Measurements from ENCODE around the gene TERT.
"Not testable (repeated sequence)": the region's sequence is repeated elsewhere in the genome, so short reads cannot be mapped to it uniquely, and the experiment has no call there.

The TERT gene

DNA sequence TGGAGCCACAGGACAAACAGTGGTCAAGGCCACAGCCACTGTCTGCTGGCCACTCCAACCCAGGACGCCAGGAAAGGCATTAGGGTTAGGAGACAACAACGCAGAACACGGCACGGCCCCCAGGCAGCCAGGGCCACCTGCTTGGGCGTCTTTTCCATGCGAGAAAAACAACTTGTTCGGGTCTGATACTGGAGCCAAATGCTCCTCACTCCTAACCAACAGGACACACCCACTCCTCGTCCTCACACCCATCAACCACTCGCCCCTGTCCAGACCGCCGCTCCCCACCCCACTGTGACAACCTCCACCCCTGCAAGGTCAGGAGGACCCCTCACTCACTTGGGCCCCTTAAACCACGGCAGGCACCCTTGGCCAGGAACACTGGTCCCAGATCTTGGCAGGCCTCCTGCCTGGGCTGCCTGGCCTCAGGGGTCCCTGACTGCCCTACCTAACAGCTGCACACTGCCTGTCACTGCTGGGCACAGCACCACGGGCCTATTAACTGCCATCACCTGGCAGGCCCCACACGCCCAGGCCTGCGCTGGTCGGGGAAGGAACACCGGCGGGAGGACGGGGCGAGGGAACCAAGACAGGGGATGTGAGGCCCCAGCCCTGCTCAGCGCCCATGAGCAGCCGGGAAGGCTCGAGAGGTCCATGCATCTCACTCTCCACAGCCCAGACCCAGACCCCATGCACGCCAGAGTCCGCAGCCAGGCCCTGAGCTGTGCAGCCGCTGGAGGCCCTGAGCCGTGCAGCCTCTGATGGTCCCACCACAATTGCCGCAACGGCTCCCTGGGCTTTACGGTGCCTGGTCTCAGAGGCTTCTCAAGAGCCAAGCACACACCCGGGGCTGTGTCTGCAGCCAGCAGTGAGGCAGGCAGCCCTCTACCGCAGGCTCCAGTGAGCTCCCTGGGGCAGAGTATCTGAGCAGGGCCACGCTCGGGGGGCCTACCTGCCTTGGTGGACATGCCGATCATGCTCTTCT is 36.3 kb upstream of the TERT start:
- no peak for DNase-seq (ENCODE audit: low spot score)

DNA sequence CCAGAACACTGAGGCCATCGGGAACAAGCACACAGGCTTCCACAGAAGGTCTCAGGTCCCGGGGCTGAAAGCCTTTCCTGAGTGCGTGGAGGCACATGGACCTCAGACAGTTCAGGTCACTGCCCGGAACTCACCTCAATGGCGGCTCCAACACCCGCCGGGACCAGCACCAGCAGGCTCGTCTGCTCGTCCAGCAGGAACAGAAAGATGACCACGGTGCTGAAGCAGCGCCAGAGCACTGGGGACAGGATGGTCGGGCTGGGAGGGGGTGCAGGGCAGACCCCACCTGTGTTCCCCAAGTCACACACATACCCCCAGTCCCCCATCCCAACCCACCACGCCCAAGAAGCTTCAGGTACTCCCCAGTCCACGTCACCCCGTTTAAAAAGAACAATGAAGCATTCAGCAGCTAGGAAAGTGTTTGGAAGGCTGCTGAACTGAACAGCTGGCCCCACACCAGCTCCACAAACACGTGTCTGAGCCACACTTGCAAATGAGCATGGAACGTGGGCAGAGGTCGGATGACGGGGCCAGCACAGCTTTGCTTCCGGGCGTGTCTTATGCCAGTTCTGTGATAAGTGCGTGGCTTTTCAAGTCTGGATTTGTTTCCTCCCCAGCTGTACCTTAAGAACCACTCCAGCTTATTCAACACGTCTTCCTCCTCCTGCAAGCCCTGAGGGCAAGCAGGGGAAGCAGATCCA is 35.4 kb upstream of the TERT start:
- DNase-seq (ENCODE audit: low spot score): no peak

DNA sequence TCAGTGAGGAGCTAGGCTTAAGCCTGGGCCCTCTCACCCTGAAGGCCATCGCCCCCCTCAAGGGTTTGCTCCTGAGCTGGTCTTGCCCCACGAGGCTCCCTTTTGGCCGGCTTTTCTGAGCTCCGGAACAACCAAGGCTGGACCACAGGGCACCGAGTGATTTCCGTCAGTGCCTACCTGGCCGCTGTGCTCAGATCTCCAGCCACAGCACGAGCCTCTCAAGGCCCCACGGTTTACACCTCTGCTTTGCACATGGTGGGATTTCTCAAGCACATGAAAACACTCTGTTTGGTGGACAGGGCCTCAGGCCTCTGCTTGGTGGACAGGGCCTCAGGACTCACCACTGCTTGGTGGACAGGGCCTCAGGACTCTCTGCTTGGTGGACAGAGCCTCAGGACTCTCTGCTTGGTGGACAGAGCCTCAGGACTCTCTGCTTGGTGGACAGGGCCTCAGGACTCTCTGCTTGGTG is 34.3 kb upstream of the TERT start:
- no peak for DNase-seq (ENCODE audit: low spot score)

DNA sequence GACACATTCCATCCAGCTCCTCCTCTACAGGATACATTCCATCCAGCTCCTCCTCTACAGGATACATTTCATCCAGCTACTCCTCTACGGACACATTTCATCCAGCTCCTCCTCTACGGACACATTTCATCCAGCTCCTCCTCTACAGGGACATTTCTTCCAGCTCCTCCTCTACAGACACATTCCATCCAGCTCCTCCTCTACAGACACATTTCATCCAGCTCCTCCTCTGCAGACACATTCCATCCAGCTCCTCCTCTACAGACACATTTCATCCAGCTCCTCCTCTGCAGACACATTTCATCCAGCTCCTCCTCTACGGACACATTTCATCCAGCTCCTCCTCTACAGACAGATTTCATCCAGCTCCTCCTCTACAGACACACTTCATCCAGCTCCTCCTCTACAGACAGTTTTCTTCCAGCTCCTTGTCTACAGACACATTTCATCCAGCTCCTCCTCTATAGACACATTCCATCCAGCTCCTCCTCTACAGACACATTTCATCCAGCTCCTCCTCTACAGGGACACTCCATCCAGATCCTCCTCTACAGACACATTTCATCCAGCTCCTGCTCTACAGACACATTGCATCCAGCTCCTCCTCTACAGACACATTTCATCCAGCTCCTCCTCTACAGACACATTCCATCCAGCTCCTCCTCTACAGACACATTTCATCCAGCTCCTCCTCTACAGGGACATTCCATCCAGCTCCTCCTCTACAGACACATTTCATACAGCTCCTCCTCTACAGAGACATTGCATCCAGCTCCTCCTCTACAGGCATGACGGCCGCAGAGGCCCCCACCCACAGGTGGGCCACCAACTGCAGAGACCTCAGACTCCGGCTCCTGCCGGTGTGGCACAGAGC is 33.6 kb upstream of the TERT start:
- DNase-seq (ENCODE audit: low spot score): not testable (repeated sequence)

DNA sequence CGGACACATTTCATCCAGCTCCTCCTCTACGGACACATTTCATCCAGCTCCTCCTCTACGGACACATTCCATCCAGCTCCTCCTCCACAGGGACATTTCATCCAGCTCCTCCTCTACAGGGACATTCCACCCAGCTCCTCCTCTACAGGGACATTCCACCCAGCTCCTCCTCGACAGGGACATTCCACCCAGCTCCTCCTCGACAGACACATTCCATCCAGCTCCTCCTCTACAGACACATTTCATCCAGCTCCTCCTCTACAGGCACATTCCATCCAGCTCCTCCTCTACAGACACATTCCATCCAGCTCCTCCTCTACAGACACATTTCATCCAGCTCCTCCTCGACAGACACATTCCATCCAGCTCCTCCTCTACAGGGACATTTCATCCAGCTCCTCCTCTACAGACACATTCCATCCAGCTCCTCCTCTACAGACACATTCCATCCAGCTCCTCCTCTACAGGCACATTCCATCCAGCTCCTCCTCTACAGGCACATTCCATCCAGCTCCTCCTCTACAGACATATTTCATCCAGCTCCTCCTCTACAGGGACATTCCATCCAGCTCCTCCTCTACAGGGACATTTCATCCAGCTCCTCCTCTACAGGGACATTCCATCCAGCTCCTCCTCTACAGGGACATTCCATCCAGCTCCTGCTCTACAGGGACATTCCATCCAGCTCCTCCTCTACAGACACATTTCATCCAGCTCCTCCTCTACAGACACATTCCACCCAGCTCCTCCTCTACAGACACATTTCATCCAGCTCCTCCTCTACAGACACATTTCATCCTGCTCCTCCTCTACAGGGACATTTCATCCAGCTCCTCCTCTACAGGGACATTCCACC is 32.3 kb upstream of the TERT start:
- not testable (repeated sequence) for DNase-seq (ENCODE audit: low spot score)

DNA sequence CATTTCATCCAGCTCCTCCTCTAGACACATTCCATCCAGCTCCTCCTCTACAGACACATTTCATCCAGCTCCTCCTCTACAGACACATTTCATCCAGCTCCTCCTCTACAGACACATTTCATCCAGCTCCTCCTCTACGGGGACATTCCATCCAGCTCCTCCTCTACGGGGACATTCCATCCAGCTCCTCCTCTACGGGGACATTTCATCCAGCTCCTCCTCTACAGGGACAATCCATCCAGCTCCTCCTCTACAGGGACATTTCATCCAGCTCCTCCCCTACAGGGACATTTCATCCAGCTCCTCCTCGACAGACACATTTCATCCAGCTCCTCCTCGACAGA is 31.6 kb upstream of the TERT start:
- DNase-seq (ENCODE audit: low spot score): not testable (repeated sequence)

DNA sequence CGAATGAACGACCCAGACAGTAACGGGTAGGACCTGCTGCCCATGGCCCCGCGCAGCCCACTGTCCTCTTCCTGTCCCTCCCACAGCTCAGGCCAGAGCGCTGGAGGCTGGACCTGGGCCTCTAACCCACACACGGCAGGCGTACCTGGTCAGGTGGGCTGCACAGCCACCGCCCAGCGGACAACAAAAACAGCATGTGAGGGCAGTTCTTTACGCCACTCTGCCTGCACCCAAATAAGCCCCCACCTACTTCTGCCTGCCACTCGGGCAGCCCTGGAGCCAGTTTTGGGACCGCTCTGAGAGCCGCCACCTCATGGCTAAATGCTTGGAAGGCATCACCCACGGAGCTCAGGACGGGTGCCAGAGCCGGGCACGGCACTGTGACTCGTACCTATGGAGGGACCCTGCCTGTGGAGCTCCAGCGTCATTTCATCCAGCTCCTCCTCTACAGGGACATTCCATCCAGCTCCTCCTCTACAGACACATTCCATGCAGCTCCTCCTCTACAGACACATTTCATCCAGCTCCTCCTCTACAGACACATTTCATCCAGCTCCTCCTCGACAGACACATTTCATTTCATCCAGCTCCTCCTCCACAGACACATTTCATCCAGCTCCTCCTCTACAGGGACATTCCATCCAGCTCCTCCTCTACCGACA is 31.1 kb upstream of the TERT start:
- no peak for DNase-seq (ENCODE audit: low spot score)

DNA sequence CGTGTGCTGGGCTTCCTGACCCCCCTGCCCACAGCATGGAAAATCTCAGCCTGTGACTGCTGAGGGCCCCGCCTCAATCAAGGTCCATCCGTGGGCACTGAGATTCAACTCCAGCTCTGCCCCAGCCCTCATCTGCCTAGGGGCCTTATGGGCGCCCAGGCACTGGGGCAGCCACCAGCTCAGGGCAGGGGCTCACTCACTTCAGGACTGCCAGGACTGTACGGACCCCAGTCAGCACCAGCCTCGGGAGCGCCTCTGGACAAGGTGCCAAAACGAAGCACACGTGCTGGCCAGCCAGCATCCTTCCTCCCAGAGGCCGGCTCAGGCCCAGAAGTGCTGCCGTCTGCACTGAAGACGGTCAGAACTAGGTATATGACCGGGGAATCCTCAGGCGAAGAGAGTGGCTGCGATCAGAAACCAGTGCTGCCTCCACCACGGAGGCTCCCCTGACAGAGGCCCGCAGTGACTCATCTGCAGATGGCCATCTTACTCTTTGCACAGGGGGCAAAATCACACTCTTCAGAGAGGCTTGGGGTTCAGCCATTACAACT is 30.4 kb upstream of the TERT start:
- no peak for DNase-seq (ENCODE audit: low spot score)

DNA sequence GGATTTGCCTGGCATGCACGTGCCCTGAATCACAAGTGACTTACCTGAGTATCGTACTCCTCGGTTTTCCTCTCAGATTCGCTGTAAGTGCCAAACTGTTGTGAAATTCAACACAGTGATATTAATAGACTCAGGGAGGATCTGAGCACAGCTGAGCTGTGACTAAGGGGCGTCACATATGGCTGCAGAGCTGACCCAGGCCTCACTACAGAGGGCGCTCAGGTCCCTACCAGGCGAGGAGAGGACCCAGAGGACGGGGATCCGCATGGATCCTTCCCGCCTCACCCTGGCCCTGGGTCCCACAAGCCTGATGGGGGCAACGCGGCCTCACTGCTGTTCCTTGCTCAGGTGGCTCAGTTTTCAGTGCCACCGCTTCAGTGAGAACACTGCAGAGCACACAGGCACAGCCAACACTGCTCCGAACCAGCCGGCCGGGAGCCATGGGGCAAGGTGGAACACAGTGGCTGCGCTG is 29.9 kb upstream of the TERT start:
- no peak for DNase-seq (ENCODE audit: low spot score)

DNA sequence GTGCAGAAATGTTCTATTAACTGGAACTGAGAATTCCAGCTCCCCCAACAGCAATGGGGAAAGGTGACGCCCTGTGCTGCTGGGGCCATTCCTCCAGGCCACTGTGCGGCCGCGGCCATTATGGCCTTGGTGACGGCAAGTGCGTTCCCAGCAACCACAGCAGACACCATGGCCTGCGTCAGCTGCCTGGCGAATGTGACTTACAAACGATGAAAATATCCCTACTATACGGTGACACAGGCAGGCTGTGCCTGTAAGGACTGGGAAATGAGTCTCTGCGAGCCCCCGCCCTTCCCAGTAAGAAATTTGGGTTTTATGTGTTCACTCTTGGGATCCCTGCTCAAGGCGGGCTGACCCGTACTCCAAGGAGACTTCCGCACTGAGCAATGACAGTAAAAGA is 29.4 kb upstream of the TERT start:
- DNase-seq (ENCODE audit: low spot score): no peak

DNA sequence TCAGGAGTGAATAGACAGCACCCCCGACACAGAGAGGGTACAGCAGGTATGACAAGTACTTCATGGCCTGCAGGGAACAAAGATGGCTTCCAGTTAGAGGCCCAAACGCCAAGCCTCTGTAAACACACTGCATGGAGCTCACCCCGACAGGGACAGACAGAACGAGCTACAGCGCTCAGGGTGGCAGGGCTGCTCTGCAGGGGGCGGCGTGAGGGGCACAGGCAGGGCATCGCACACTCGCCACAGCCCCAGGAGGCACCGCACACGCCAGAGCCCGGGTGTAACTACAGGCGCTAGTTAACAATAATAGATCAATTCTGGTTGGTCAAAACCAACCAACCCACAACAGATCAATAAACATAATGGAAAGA is 28.9 kb upstream of the TERT start:
- no peak for DNase-seq (ENCODE audit: low spot score)

DNA sequence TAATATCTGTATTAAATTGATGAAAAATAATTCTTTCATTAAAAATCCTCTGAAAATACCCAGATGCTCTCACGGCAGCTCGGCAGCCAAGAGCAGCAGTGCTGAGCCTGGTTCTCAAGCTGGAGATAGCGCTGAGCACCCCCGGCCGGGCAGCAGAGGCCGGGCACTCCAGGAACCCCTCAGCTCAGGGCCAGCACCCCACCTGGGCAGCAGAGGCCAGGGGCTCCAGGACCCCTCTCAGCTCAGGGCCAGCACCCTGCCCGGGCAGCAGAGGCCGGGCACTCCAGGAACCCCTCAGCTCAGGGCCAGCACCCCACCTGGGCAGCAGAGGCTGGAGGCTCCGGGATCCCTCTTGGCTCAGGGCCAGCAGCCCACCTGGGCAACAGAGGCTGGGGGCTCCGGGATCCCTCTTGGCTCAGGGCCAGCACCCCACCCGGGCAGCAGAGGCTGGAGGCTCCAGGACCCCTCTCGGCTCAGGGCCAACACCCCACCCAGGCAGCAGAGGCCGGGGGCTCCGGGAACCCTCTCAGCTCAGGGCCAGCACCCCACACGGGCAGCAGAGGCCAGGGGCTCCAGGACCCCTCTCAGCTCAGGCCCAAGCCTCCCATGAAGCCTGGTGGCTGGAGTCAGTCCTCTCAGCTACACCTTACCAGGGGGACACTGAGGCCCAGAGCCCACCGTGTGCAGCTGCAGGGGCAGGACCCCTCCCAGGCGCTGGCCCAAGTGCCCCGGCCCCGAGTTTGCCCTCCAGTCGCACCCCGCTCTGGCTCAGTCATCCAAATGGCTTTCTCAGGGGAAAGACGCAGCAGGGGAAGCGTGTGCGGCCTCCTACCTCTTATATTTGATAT is 28.3 kb upstream of the TERT start:
- DNase-seq (ENCODE audit: low spot score): no peak

DNA sequence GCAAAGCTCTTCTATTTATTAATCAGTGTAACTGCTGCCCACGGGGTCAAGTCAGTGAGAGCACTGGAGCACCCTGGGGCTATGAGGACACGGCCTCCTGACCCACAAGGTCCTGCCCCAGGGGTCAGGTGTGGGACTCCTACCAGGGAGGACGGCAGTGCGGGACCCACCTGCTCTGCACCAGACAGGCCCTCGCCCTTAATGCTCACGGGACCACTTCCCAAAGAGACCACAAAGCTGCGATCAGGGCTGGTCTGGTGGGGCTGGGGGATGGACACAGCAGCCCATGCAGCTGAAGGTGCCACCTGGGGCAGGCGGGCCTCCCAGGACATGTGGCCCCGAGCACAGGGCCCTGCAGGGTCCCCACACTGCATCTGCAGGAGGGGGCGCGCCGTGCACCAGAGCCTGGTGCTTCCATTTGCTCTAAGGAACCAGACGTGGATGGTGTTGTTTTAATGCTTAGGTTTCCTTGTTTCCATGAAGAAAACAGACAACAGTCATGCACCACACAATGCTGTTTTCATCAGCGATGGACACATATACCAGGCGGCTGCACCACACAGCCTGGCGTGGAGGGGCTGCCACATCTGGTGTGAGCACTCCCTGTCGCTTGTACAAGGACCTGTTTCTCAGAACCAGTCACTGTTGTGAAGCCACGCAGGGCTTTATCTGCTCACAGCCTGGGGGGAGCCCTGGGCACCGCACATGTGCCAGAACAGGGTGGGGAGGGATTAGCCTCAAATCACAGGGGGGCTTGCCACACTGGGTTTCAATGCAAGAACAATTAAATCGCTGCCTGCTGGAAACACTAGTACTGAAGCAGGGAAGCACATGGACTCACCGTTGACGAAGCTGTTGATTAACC is 27.4 kb upstream of the TERT start:
- no peak for DNase-seq (ENCODE audit: low spot score)

DNA sequence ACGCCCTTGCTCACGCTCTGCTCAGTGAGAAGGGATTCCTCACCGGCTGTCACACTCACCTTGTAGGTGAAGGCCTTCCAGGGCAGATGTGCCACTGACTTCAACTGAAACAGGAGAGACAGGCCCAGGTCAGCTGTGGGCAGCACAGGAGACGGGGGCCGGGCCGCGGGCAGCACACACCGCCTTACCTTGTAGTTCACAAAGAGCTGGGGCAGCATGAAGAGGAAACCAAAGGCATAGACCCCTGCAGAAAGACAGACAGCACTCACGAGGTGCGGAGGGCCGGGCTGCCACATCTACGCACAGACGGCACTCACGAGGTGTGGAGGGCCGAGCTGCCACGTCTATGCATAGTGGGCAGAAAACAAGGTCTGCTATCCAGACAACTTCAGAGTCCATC is 26.7 kb upstream of the TERT start:
- no peak for DNase-seq (ENCODE audit: low spot score)

DNA sequence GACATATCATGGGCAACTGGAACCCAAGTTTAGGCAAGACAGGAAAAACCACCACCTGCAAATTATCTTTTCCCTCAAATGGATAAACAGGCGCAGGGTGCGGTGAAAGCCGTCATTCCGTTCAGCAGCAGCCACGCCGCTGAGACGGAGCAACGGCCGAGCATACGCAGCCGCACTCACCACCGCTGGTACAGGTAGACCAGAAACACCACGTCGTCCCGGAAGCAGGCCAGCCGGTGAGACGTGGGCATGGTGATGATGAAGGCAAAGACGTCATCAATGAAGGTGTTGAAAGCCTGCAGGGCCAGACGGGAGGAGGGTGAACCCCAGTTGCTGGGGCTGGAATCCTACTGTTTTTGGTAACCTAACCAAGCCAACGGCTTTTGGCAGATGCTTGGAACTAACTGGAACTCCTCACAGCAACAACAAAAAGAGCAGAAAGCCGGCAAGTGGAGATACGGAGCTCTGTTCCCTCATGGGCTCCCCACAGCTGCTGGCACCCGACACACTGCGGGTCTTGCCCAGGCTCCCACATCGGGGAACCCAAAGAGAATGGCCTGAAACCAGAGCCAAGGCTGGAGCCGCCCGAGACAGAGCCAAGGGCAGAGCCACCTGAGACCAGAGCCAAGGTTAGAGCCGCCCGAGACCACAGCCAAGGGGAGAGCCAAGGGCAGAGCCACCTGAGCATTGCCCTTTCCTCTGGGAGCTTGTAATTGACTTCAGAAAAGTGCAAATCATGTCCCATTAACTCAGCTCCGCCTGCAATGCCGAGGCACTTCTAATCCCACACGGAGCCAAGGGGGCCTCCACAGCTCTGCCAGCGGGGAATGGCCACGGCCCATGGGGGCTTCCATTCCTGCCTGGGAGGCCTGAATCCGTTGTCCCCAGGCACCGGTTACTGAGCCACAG is 25.8 kb upstream of the TERT start:
- DNase-seq (ENCODE audit: low spot score): no peak

DNA sequence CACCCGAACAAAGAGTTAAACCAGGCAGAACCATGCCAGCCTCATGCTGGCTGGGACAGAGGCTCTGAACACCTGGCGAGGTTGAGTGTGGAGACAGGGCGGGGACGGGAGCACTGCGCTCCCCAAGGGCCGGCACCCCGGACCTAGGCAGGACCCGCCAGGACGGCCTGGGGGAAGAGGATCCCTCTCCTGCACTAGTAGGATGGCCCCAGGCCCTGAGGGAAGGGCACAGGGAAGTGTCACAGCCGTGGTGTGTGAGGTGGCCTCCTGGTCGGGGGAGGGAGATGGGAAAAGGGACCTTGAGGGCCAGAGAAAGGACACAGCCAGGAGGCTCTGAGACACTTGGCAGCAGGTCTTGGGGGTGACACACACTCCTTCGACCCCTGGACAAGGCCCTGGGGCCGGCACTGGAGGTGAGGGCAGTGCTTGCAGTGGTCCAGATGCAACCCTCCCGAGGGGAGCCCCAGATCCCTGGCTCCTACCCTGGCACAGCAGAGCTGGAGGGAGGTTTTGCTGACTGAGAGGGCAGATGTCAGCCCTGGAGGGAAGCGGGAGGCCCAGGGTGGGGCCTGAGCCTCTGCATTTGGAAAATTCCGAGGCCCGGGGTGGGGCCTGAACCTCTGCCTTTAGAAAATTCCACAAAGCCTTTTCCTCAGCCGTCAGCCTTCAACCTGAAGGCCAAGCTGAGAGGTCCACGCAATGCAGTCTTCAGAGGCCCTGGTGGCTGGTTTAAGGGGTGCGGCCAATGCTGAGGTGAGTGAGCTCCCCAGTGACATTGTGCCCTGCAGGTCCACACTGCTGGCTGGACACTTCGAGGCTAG is 24.8 kb upstream of the TERT start:
- no peak for DNase-seq (ENCODE audit: low spot score)

Measured in hematopoietic multipotent progenitor cell treated with erythropoietin and hydrocortisone succinate and interleukin-3 and kit ligand, for 15 days (in vitro differentiated cells).